Lower leg skin (tissue), 3 donors: ENCODE data around the gene DIO3.

Experiments
- POLR2A ChIP-seq, 2 donors: fragments of 450-650 bp; IDR thresholded peaks; one replicate each; pipeline ENCODE4 v1.6.1; 2016 to 2017; ENCODE audit warnings: antibody characterized with exemption in 2 of 2, mild to moderate bottlenecking in 1 of 2, moderate library complexity in 1 of 2
- TF ChIP-seq, protein P1 (sequence below), 3 donors: fragments of 450-650 bp; IDR thresholded peaks; one replicate each; pipeline ENCODE4 v1.5.1; 2016; ENCODE audit warnings: antibody characterized with exemption in 3 of 3, mild to moderate bottlenecking in 3 of 3, moderate library complexity in 2 of 3

DNA sequence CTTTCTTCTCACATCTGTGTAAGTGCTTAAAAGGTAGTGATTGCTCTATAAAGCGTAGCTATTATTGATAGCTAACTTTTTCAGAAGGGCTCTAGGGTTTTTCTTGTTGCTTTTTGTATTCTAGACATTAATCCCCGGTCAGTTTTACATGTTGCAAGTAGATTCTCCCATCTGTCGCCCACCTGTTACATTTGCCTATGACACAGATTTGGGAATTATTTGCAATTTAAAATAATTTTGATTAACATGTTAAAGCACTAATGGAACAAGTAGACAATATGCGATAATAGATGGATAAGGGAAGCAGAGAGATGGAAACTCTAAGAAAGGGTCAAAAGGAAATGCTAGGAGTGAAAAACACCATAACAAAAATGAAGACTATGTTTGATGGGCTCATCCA lies 44.5 kb downstream of the DIO3 start:
- TF ChIP-seq, protein P1, sequence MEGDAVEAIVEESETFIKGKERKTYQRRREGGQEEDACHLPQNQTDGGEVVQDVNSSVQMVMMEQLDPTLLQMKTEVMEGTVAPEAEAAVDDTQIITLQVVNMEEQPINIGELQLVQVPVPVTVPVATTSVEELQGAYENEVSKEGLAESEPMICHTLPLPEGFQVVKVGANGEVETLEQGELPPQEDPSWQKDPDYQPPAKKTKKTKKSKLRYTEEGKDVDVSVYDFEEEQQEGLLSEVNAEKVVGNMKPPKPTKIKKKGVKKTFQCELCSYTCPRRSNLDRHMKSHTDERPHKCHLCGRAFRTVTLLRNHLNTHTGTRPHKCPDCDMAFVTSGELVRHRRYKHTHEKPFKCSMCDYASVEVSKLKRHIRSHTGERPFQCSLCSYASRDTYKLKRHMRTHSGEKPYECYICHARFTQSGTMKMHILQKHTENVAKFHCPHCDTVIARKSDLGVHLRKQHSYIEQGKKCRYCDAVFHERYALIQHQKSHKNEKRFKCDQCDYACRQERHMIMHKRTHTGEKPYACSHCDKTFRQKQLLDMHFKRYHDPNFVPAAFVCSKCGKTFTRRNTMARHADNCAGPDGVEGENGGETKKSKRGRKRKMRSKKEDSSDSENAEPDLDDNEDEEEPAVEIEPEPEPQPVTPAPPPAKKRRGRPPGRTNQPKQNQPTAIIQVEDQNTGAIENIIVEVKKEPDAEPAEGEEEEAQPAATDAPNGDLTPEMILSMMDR (IDR thresholded peaks at IDR 0.05): no peak
- no peak for TF ChIP-seq POLR2A (IDR thresholded peaks at IDR 0.05)
